K562 treated with DMSO at 1 percent for 48 hours (cell line): Measurements from ENCODE around the gene KRTAP21-2. TPM values are rescaled to one million over a fixed set of nuclear protein-coding genes. Genes with fewer than 3 reads are reported as not detected.

Experiments used
- total RNA-seq: library from RNA; unstranded; fragments of 300-600 nt; gene quantifications from 2 replicates; pipeline ENCODE4 v1.2.3, GENCODE V29; 2022; ENCODE audit warnings: low replicate concordance; ENCODE audit errors: extremely low read depth

The KRTAP21-2 gene
- not detected in 2 replicates for total RNA-seq

DNA sequence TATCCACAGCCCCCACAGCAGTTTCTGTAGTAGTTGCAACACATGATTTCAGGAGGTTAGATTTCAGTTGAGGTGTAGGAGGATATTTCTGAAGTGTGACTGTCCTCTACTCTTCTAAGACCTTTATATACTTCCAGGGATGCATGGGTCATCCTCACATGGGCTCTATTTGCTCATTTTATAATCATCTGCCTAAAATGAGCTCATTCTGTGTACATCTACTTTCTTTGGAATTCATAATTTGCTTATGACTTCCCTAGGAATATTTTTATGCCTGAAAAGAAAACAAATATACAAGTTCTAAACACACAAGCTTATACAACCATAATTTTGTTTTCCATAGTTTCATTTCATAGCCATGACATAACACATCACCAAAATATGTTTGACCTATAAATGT is at the start of gene KRTAP21-2:
Gene KRTAP21-2, minus strand, starts transcription at position 101 of the 400 bp plus-strand sequence. Its CDS starts 57 bp downstream, at position 44.

GRCh38 chr21:30755328-30755727 is 8.3 kb upstream of the KRTAP21-2 start, which contains the start of gene KRTAP21-1:
Gene KRTAP21-1, minus strand, starts transcription at chr21:30755428. Its CDS starts 50 bp downstream, at chr21:30755378.

GRCh38 chr21:30718239-30718909 is 28.7 kb downstream of the KRTAP21-2 start, which contains the start of gene KRTAP21-3:
Gene KRTAP21-3, minus strand, starts transcription at chr21:30718777. Its CDS starts 18 bp downstream, at chr21:30718759.

Other genes starting within 250 kb of the KRTAP21-2 start
- not detected in 2 replicates for gene KRTAP19-5, start 245.1 kb downstream of the KRTAP21-2 start, total RNA-seq
- gene KRTAP19-6, start 205.4 kb downstream of the KRTAP21-2 start, total RNA-seq = not detected in 2 replicates
- gene KRTAP19-7, start 185.9 kb downstream of the KRTAP21-2 start, total RNA-seq = not detected in 2 replicates
- gene KRTAP22-2, start 156.9 kb downstream of the KRTAP21-2 start, total RNA-seq = not detected in 2 replicates
- not detected in 2 replicates for gene KRTAP6-3, start 154.8 kb downstream of the KRTAP21-2 start, total RNA-seq
- not detected in 2 replicates for gene KRTAP6-2, start 148.4 kb downstream of the KRTAP21-2 start, total RNA-seq
- gene KRTAP22-1, start 146.2 kb downstream of the KRTAP21-2 start, total RNA-seq = not detected in 2 replicates
- gene KRTAP6-1, start 133.3 kb downstream of the KRTAP21-2 start, total RNA-seq = not detected in 2 replicates
- gene KRTAP20-1, start 130.8 kb downstream of the KRTAP21-2 start, total RNA-seq = not detected in 2 replicates
- gene KRTAP20-4, start 126.6 kb downstream of the KRTAP21-2 start, total RNA-seq = not detected in 2 replicates
- gene KRTAP20-2, start 112.1 kb downstream of the KRTAP21-2 start, total RNA-seq = not detected in 2 replicates
- not detected in 2 replicates for gene KRTAP20-3, start 104.4 kb downstream of the KRTAP21-2 start, total RNA-seq
- gene KRTAP21-3, start 28.5 kb downstream of the KRTAP21-2 start, total RNA-seq = not detected in 2 replicates
- not detected in 2 replicates for gene KRTAP21-1, start 8.2 kb upstream of the KRTAP21-2 start, total RNA-seq
- not detected in 2 replicates for gene KRTAP8-1, start 66.0 kb upstream of the KRTAP21-2 start, total RNA-seq
- gene KRTAP7-1, start 82.5 kb upstream of the KRTAP21-2 start, total RNA-seq = not detected in 2 replicates
- gene KRTAP11-1, start 134.3 kb upstream of the KRTAP21-2 start, total RNA-seq = not detected in 2 replicates